HG02759 (cell line): ENCODE results near the gene GNG4.
A peak's percentile ranks its signal among the peaks of the same experiment; 100 is the strongest.

Experiments
- ATAC-seq: cut with Tn5 transposase; IDR thresholded peaks from one replicate; pipeline ENCODE4 v1.9.1; 2021; ENCODE audit warnings: mild to moderate bottlenecking, moderate library complexity; ENCODE audit not compliant: unreplicated experiment

Gene GNG4

GRCh38 chr1:235649368-235650163, at the start of gene GNG4:
GNG4 (minus strand) TSS chr1:235649784; CDS start chr1:235583838, 65,946 bp downstream.
- peak; percentile 58 for ATAC-seq

DNA sequence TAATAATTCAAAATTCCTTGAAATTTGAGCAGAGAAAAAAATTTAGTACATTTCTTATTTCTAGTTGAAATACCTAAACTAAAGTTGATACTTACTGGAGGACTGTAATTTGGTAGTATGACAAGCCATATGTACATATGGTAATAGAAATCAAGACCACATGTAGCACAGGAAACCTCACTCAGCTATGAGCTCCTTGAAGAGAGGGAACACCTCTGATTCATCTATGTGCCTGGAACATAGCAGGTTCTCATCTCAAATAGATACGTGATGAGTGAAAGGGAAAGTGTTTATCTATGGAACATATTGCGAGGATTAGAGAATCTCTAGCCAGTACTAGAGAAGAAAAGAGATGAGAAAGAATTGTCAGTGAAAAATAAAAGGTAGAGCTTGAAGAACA, 47.9 kb upstream of the GNG4 start:
- no peak for ATAC-seq

DNA sequence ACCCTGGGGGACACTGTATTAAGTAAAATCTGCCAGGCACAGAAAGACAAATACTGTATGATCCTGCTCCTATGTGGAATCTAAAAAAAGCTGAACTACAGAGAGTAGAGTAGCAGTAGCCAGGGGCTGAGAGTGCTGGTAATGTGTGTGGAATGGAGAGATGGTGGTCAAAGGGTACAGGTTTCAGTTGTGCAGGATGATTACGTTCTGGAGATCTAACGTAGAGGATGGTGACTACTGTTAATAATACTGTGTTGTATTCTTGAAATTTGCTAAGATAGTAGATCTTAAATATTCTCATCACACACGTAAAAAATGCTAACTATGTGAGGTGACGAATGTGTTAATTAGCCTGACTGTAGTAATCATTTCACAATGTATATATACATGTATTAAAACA, 39.8 kb upstream of the GNG4 start:
- no peak for ATAC-seq

GRCh38 chr1:235688096-235688495, 38.5 kb upstream of the GNG4 start:
- no peak for ATAC-seq

DNA sequence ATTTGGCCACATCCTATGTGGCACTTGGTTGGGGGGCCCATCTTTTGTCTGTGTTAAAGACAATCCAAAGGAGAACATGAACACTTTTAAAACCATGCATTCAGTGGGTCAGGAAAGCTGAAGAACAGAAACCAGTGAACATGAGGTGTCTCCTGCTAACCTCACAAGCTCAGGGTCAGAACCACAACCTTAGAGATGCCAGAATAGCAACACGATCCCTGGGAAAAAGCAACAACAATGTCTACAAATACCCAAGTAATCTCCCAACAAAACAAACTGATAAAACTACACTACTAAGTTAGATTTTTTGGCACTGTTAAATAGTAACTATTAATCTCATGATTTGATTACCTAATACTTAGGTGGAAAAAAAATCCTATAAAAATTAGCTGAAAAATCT, 34.1 kb upstream of the GNG4 start:
- no peak for ATAC-seq

DNA sequence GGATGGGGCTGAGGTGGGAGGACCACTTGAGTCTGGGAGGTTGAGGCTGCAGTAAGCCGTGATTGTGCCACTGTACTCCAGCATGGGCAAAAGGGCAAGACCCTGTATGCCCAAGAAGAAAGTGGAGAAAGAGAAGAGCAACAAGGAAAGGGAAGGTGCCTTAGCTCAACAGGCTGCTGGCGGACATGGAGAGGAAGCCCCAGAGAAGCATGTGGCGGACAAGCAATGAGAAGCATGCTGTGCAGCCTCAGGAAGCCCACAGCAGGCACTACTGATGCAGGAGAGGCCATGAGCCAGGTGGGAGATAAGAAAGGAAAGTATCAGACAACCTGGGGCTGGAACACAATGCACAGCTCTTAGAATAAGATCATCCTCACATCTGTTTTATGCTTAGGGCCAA, 32.6 kb upstream of the GNG4 start:
- no peak for ATAC-seq

- ATAC-seq: no peak
Measured at GRCh38 chr1:235679644-235680043, 30.1 kb upstream of the GNG4 start.

GRCh38 chr1:235679005-235679404, 29.4 kb upstream of the GNG4 start:
- ATAC-seq: no peak

- ATAC-seq: no peak
Measured at GRCh38 chr1:235675152-235675890, 25.7 kb upstream of the GNG4 start.

DNA sequence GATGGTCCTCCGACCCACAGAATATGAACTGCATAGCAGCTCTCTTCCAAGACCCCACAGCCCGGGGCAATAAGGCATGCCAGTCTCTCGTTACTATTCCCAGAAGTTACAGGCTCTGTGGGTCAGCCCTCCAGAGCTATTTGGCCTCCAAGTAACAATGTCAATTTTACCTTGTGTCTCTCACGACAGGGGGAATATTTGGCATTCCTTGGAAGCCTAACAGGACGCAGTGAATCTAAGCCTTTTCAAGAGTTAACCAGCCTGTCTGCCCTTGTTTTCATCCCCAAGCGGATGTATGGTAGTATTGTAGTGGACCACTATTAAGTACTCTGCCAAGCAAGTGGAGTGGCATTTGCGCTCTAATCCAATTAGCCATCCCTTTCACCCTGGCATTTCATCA, 24.4 kb upstream of the GNG4 start:
- no peak for ATAC-seq

GRCh38 chr1:235671992-235672391, 22.4 kb upstream of the GNG4 start:
- ATAC-seq: no peak

DNA sequence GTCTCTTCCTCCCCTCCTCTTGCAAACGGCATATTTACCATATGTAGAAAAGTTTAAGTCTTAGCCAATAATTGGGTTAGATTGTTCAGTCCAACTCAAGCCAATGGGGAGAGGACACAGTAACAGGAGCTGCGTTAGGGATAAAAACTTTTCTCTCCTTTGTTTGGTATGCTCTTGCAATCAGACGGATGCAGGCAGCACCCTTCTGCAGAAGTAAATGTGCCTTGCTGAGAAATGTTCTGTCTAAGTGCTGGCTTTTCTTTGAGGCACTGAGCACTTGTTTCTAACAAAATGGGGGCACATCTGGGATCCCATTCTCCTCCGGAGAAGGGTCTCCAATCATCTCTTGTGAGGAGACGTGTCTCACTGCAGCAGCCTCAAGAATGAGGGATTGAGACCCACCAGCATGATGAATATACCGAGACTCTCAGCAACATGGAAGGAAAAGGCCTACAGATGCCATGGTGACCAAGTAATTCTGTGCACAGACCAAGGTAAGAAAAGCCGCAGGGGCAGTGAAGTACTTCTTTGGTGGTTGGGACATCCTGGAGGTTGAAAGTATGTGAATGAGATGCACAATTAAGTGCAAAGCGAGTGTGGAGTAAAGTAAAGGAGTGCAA, 20.7 kb upstream of the GNG4 start:
- no peak for ATAC-seq

GRCh38 chr1:235669277-235669676, 19.7 kb upstream of the GNG4 start:
- ATAC-seq: no peak

- ATAC-seq: no peak
Measured at GRCh38 chr1:235663628-235664027, 14.0 kb upstream of the GNG4 start.

DNA sequence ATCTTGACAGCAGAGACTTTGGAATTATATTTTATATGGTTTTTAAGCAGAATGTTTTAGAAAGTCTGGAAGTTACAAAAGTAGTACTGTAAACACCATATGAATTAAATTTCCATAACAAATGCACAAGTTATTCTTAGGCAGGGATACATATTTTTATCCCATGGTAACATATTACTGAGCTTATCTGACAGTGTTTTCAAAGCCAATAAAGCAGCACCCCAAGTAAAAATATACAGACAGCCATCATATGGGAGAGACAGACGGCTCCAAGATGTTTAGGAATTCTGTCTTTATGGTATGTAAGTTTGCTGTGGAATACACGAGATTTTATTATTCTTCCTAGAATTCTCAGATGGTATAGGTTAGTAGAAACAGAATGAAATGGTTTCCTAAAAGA, 12.0 kb upstream of the GNG4 start:
- ATAC-seq: no peak

GRCh38 chr1:235659186-235659771, 9.7 kb upstream of the GNG4 start:
- no peak for ATAC-seq

- ATAC-seq: no peak
Measured at GRCh38 chr1:235657747-235658526, 8.4 kb upstream of the GNG4 start.

DNA sequence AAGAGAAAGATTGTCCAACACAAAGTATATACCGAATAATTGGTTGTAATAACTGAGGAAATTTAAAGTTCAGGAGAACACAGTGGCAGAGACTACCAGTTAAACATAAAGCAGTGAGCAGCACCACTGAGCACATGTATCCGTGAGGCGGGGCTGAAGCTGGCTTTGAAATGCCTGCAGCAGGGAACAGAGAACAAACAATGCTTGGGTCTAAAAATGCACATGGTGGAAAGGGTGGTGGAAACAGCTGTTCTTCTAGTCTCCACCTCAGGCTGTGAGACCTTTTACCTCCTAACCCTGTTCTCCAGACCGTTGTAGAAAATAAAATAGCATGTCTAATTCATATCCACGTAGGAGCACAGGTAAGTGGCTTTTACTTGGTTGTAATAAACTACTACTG, 7.7 kb upstream of the GNG4 start:
- no peak for ATAC-seq

GRCh38 chr1:235652364-235652763, 2.8 kb upstream of the GNG4 start:
- no peak for ATAC-seq

GRCh38 chr1:235651170-235651806, 1.7 kb upstream of the GNG4 start:
- no peak for ATAC-seq
